ENCODE data around the gene NOX1. TPM values are rescaled to one million over a fixed set of nuclear protein-coding genes. Genes with fewer than 3 reads are reported as not detected.
A peak's percentile ranks its signal among the peaks of the same experiment; 100 is the strongest.

Gene NOX1
- total and polyA plus RNA-seq, 2 of the 13 experiments (the other 11 are each of a cell fraction or from before 2014, with no cell fraction given): 0.07 TPM; not detected in 1

DNA sequence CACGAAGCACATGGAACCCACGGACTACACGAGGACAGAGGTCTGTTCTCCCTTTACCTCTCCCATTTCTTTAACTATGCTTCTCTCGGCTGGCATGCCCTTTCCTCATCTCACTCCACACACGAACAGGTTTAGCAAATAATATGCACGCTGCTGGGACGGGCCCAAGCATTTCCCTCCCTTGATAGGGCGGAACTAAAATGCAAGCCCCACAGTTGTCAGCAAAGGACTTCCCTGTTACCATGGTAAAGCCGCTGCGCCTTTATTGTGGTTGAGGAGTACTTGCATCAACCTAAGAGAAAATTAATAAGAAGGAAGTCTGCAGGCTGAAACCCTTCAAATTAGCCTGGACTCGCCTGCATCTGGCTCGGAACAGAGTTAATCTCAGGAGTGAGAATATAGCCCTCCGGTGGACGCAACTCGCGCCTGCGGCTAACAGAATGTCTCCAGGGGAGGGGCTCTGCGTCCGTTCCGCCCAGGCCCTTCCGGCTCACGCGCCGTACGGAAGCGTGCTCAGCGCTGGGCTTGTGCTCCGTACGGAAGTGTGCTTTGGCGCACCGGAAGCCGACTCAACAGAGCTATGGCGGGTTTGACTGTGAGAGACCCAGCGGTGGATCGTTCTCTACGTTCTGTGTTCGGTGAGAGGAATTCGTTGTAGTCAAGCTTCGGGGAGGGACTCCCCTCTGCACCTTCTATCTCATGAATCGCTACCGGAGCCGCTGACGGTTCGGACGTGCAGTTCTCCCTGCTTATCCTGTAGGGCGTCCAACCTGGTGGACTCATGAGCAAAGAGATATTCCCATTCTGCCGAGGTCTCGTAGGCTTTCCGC, 54.1 kb downstream of the NOX1 start, which contains the start of gene CSTF2:
Gene CSTF2, plus strand, starts transcription at position 555 of the 830 bp plus-strand sequence. Its CDS starts 26 bp downstream, at position 581.
- Histone ChIP-seq H3K27me3 (ENCODE audit: control insufficient read depth in 1 of 2, insufficient read depth in 2 of 2, low read length in 2 of 2) (no peaks in the 10 kb centered on the region), H3K9ac (ENCODE audit: insufficient read depth, low read depth, low read length) (peak within 1 kb of the TSS; percentile 83), H4K20me1 (ENCODE audit: insufficient read depth, low read length) (no peaks in the 10 kb centered on the region), H3K4me1 (ENCODE audit: insufficient read depth, low read length) (0 out of 2 replicates have a peak, but pooled peaks cover 4% of the 10 kb centered on the region), H3K79me2 (ENCODE audit: insufficient read depth, low read length) (peaks cover 3% of the 10 kb centered on the region), H3K4me3 (replicated peaks in 1 of 3; ENCODE audit: insufficient read depth in 1 of 3, low read depth in 2 of 3, low read length in 3 of 3) (peak within 1 kb of the TSS; percentile 77 to 81 (median 79)), H3K4me2 (ENCODE audit: low read depth, low read length) (peak within 1 kb of the TSS; percentile 92), H2AFZ (ENCODE audit: low read length) (peak within 1 kb of the TSS; percentile 87), H3K36me3 (replicated peaks in 1 of 2; ENCODE audit: control insufficient read depth in 1 of 2, insufficient read depth in 2 of 2, low read length in 2 of 2) (peaks cover 3 to 12% of the 10 kb centered on the region in 2 experiments; a peak in 2 of 5 replicates), H3K9me3 (ENCODE audit: low read length) (no peaks in the 10 kb centered on the region), H3K27ac (ENCODE audit: extremely low read length, insufficient read depth, low read length) (peak within 1 kb of the TSS; percentile 72)
- ATAC-seq (peak; percentile 100), FAIRE-seq (peak; percentile 68), DNase-seq (ENCODE audit: low spot score) (peak; percentile 71)
- POLR2A ChIA-PET: interaction anchor here (1.0 kb wide), 2 partner anchors 11 to 16 kb away, joined by 3 read pairs; no protein-coding TSS in a partner anchor
- CTCF ChIA-PET (ENCODE audit: low intra/inter-chr PET ratio, low total read pairs): no interaction called here
- WGBS (ENCODE audit: low lambda C conversion rate): 0% methylated on average over 10 of the region's 49 CpGs
- in situ Hi-C loops (cut with HindIII; ENCODE audit: extremely low pct_ligation_motif_present, low pct_unique_long_range_greater_than_20kb): no loop called here
- BruUV-seq (replicated peaks): no TSS peak
- intact Hi-C loops (cut with micrococcal nuclease; ENCODE audit: unreplicated experiment): no loop called here
- TF ChIP-seq POGZ (CRISPR knock-in tag; IDR thresholded peaks at IDR 0.05) (no peak), NAIF1 (CRISPR knock-in tag; IDR thresholded peaks at IDR 0.05; ENCODE audit: borderline replicate concordance) (peak; percentile 99), JUNB (CRISPR knock-in tag; IDR thresholded peaks at IDR 0.05; ENCODE audit: borderline replicate concordance) (no peak), HNRNPH1 (optimal IDR thresholded peaks at IDR 0.05; ENCODE audit: low read depth, low read length) (no peak), ARNT (IDR thresholded peaks at IDR 0.05) (no peak), ZNF75D (CRISPR knock-in tag; IDR thresholded peaks at IDR 0.05; ENCODE audit: borderline replicate concordance) (no peak), ZNF335 (CRISPR knock-in tag; IDR thresholded peaks at IDR 0.05) (no peak), PHB2 (IDR thresholded peaks at IDR 0.05; ENCODE audit: partially characterized antibody) (no peak), ZNF766 (CRISPR knock-in tag; IDR thresholded peaks at IDR 0.05; ENCODE audit: borderline replicate concordance) (no peak), TCF7L2 (IDR thresholded peaks at IDR 0.05; ENCODE audit: low read depth, low read length) (no peak), LRRFIP1 (CRISPR knock-in tag; conservative IDR thresholded peaks at IDR 0.05) (no peak), FOXA1 (IDR thresholded peaks at IDR 0.05) (no peak), FOXA1 (CRISPR knock-in tag; IDR thresholded peaks at IDR 0.05) (no peak), IKZF5 (CRISPR knock-in tag; IDR thresholded peaks at IDR 0.05) (no peak), SKI (IDR thresholded peaks at IDR 0.05; ENCODE audit: partially characterized antibody) (no peak), ZNF34 (CRISPR knock-in tag; IDR thresholded peaks at IDR 0.05; ENCODE audit: borderline replicate concordance) (no peak), CBX5 (CRISPR knock-in tag; IDR thresholded peaks at IDR 0.05; ENCODE audit: borderline replicate concordance) (peak; percentile 92), ELF1 (CRISPR knock-in tag; IDR thresholded peaks at IDR 0.05) (peak; percentile 87), ZNF747 (CRISPR knock-in tag; IDR thresholded peaks at IDR 0.05; ENCODE audit: borderline replicate concordance) (no peak), ZNF740 (CRISPR knock-in tag; IDR thresholded peaks at IDR 0.05) (no peak)
- TF ChIP-seq, protein P1, sequence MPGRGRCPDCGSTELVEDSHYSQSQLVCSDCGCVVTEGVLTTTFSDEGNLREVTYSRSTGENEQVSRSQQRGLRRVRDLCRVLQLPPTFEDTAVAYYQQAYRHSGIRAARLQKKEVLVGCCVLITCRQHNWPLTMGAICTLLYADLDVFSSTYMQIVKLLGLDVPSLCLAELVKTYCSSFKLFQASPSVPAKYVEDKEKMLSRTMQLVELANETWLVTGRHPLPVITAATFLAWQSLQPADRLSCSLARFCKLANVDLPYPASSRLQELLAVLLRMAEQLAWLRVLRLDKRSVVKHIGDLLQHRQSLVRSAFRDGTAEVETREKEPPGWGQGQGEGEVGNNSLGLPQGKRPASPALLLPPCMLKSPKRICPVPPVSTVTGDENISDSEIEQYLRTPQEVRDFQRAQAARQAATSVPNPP (CRISPR knock-in tag; IDR thresholded peaks at IDR 0.05): 0 out of 2 replicates have a peak, but pooled peaks have one; percentile 45
